Endothelial cell (in vitro differentiated cells): Measurements from ENCODE around the gene CACNA1H. TPM values are rescaled to one million over a fixed set of nuclear protein-coding genes. Genes with fewer than 3 reads are reported as not detected.

Experiments
- DNase-seq: peaks from one replicate; pipeline ENCODE4 v3.0.0; 2021; ENCODE audit warnings: low spot score
- H3K27ac Mint-ChIP-seq: one replicate; pipeline ENCODE4 v1.8.0; 2021; ENCODE audit warnings: mixed read lengths, inconsistent platforms; ENCODE audit not compliant: unreplicated experiment
- H3K27me3 Mint-ChIP-seq: one replicate; pipeline ENCODE4 v1.8.0; 2021; ENCODE audit warnings: mild to moderate bottlenecking, moderate library complexity, mixed read lengths, inconsistent platforms; ENCODE audit not compliant: unreplicated experiment
- H3K36me3 Mint-ChIP-seq: one replicate; pipeline ENCODE4 v1.8.0; 2021; ENCODE audit warnings: mild to moderate bottlenecking, low read depth, mixed read lengths, inconsistent platforms; ENCODE audit not compliant: unreplicated experiment
- H3K4me1 Mint-ChIP-seq: one replicate; pipeline ENCODE4 v1.8.0; 2021; ENCODE audit warnings: mild to moderate bottlenecking, mixed read lengths, inconsistent platforms; ENCODE audit not compliant: unreplicated experiment
- H3K4me3 Mint-ChIP-seq: one replicate; pipeline ENCODE4 v1.8.0; 2021; ENCODE audit warnings: mild to moderate bottlenecking, mixed read lengths, inconsistent platforms; ENCODE audit not compliant: unreplicated experiment
- H3K9me3 Mint-ChIP-seq: one replicate; pipeline ENCODE4 v1.8.0; 2021; ENCODE audit warnings: mixed read lengths, inconsistent platforms; ENCODE audit not compliant: unreplicated experiment
- CTCF ChIP-seq: fragments of 200-600 bp; sonication (generic); IDR thresholded peaks from one replicate; pipeline ENCODE4 v1.5.0; 2021; ENCODE audit warnings: antibody characterized with exemption; ENCODE audit not compliant: unreplicated experiment
- total RNA-seq: library from RNA; stranded (reverse); fragmentation: NEBNext Ultra II Directional; extraction: Animal tissue kit (Norgen Biotek cat#: 25700); gene quantifications from one replicate; pipeline ENCODE4 v1.2.1, GENCODE V29; 2021; ENCODE audit not compliant: unreplicated experiment

The CACNA1H gene
- total RNA-seq, 1 donor from 2014 or later: 3.4 TPM

DNA sequence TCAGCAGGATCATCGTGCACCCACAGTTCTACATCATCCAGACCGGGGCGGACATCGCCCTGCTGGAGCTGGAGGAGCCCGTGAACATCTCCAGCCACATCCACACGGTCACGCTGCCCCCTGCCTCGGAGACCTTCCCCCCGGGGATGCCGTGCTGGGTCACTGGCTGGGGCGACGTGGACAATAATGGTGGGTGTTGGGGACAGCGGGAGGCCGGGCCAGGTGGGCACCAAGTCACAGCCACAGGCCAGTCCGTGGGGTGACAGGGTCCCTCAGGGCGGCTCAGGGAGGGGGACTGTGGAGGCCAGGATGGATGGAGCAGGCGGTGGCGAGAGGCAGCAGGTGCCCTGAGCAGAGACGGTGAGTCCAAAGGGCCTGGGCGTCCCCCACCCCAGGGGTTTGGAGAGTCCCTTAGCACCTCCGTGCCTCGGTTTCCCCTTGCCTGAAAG lies 104.0 kb downstream of the CACNA1H start:
- Mint-ChIP-seq H3K4me3 (no peak overlapping the region), H3K4me1 (no peaks in the 10 kb centered on the region), H3K36me3 (no peaks in the 10 kb centered on the region), H3K27ac (no peak overlapping the region), H3K27me3 (peaks cover 12% of the 10 kb centered on the region), H3K9me3 (no peaks in the 10 kb centered on the region)
- no peak for DNase-seq
- no peak for TF ChIP-seq CTCF

- Mint-ChIP-seq H3K36me3 (no peaks in the 10 kb centered on the region), H3K4me3 (no peak overlapping the region), H3K27me3 (peaks cover 13% of the 10 kb centered on the region), H3K27ac (no peak overlapping the region), H3K4me1 (no peaks in the 10 kb centered on the region), H3K9me3 (no peaks in the 10 kb centered on the region)
- TF ChIP-seq CTCF: no peak
- DNase-seq: no peak
Observed at GRCh38 chr16:1257561-1258224, 104.8 kb downstream of the CACNA1H start.

DNA sequence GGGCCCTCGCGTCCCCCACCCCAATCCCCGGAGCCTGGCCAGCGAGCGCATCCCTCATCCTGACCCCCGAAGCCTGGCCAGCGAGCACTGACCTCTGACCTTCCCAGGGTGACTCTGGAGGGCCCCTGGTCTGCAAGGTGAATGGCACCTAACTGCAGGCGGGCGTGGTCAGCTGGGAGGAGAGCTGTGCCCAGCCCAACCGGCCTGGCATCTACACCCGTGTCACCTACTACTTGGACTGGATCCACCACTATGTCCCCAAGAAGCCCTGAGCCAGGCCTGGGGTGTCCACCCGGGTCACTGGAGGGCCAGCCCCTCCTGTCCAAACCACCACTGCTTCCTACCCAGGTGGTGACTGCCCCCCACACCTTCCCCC lies 105.3 kb downstream of the CACNA1H start:
- Mint-ChIP-seq H3K36me3 (no peaks in the 10 kb centered on the region), H3K27me3 (peaks cover 13% of the 10 kb centered on the region), H3K9me3 (no peaks in the 10 kb centered on the region), H3K4me1 (no peaks in the 10 kb centered on the region), H3K27ac (no peak overlapping the region), H3K4me3 (no peak overlapping the region)
- no peak for TF ChIP-seq CTCF
- DNase-seq: no peak

DNA sequence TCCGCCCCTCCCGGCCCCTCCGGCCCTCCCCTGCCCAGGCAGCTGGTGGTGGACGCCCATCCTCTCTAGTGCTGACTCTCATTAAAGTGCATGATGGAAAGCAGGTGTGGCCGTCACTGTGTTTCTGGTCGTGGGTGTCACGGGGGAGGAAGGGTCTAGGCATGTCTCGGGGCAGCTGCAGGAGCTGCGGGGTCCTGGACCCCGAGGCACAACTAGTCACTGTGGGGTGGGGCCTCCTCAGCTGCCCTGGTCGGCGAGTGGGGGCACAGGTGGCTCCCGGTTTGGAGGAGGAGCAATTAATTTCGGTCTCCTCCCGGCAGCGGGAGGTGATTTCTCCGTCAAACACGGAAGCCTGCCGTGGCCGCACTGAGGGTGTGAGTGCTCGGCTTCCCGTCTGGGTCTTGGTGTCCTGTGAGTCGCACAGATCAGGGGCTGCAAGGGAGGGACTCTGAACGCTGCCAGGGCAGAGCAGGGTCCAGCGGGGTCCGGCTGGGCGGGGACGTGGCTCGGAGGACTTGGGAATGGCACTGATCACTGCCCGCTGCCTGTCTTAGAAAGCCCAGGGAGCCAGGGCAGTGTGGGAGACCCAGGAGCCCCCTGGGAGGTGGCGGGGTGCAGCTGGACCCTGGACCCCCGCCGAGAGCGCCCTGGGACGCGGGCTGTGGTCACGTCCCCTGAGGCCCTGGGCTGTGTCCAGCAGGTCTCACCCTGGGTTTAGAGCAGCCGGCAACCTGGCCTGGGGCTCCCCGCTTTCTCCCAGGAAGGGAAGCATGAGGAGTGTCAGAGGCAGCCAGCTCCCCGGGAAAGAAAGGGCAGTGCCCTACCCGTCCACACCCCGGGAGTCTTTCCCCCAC lies 106.2 kb downstream of the CACNA1H start:
- Mint-ChIP-seq H3K4me1 (no peaks in the 10 kb centered on the region), H3K36me3 (no peaks in the 10 kb centered on the region), H3K27ac (no peak overlapping the region), H3K9me3 (no peaks in the 10 kb centered on the region), H3K27me3 (peaks cover 13% of the 10 kb centered on the region), H3K4me3 (no peak overlapping the region)
- TF ChIP-seq CTCF: no peak
- no peak for DNase-seq

DNA sequence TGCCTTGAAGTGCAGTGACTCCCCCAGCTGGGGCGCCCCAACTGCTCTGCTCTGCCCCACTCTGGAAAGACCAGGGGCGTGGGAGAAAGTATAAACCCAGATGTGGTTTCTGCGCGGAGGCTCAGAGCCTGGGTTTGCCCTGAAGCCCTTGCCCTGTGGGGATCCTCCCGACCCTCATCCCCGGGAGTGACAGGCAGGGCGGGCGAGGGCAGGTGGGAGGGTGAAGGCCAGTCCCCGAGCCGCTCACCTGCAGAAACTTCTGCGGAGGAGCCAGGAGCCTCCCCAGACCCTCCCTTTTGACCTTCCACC lies 106.8 kb downstream of the CACNA1H start:
- H3K27ac Mint-ChIP-seq: no peak overlapping the region
- H3K9me3 Mint-ChIP-seq: no peaks in the 10 kb centered on the region
- H3K27me3 Mint-ChIP-seq: peaks cover 13% of the 10 kb centered on the region
- peaks cover 4% of the 10 kb centered on the region for H3K36me3 Mint-ChIP-seq
- TF ChIP-seq CTCF: no peak
- no peak for DNase-seq
- no peaks in the 10 kb centered on the region for H3K4me1 Mint-ChIP-seq
- H3K4me3 Mint-ChIP-seq: no peak overlapping the region
